Inferior parietal cortex (tissue), 1 donor: ENCODE data around the gene TMEM170B.

ENCODE experiments used
- DNase-seq: peaks from one replicate; pipeline ENCODE4 v3.0.0-alpha.2; 2016; ENCODE audit errors: extremely low spot score

The TMEM170B gene, protein sequence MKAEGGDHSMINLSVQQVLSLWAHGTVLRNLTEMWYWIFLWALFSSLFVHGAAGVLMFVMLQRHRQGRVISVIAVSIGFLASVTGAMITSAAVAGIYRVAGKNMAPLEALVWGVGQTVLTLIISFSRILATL

DNA sequence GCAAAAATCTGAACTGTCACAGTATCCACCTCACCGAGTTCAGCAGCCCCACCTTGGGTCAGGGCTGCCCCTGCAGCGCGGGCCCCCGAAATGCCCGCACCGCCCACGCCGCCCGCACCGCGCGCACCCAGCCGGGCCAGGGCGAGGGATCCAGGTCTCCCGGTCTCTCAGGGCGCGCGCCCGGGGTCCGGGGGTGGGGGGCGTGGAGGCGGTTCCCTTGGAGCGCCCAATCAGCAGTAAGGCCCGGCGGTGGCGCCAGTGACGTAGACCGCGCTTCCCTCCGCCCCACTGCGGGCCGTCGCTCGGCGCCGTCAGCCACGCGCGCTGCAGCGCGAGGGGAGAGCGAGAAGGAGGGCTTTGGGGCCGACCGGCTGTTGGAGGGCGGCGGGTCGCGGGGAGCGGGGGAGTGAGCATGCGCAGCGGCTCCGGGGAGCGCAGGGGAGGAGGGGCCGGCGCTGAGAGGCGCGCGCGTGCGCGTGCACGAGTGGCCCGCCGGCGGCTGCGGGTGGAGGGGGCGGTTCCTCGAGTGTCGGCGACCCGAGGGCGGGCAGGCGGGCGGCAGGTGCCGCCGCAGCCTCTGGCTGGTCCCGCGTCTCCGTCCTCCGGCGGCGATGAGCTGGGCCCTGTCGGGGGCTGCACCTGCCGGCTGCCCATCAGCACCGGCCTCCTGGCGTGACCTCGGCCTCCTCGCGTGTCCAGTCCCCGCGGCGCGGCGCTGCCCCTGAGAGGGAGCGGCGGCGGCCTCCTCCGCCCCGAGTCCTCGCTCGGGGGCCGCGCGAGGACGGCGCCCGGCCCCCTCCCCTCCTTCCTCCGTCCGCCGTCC lies at the start of gene TMEM170B:
TSS of gene TMEM170B (plus strand) at position 521 of the 823 bp plus-strand sequence. CDS start 529 bp downstream, outside the sequence.
- peak; percentile 93 for DNase-seq

DNA sequence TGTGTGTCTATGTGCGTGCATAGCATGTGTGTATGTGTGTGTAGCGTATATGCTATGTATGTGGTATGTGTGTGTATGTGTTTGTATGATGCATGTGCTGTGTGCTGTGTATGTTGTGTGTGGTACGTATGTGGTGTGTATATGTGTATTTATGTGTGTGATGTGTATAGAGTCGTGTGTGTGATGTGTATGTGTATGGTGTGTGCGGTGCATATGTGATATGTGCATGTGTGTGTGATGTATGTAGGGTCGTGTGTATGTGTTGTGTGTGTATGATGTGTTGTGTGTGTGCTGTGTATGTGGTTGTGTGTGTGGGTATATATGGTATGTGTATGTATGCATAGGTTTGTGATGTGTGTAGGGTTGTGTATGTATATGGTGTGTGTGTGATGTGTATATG lies 46.6 kb upstream of the TMEM170B start:
- no peak for DNase-seq

DNA sequence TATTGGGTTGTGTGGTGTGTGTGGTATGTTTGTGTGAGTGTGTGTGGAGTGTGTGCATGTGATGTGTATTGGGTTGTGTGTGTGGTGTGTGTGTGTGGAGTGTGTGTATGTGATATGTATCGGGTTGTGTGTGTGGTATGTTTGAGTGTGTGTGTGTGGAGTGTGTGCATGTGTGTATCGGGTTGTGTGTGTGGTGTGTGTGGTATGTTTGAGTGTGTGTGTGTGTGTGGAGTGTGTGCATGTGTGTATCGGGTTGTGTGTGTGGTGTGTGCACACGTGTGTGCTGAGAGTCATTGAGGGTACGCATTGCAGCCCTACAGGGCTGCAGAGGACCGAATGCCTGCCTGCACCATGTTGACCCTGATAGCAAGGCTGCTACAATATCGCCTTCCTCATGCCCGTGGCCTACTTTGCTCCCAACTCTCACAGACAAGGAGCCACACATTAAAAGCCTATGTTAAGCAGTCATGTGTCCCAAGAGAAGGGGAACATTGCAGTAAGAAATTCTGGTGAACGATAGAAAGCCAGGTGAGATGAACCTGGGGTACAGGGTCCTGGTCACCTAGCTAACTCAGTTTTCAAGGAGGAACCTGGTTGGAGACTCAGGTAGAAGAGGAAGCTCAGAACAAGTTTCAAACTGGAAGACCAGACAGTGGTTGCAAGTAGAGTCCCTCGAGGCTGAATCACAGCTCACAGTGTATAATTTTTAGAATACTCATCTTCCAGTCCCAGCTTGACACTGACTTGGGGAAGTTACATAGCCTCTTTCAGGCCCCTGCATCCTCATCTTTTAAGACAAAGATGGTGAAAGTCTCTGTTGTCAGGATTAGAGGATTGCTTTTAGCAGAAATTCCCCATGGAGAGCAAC lies 45.7 kb upstream of the TMEM170B start:
- DNase-seq = no peak

DNA sequence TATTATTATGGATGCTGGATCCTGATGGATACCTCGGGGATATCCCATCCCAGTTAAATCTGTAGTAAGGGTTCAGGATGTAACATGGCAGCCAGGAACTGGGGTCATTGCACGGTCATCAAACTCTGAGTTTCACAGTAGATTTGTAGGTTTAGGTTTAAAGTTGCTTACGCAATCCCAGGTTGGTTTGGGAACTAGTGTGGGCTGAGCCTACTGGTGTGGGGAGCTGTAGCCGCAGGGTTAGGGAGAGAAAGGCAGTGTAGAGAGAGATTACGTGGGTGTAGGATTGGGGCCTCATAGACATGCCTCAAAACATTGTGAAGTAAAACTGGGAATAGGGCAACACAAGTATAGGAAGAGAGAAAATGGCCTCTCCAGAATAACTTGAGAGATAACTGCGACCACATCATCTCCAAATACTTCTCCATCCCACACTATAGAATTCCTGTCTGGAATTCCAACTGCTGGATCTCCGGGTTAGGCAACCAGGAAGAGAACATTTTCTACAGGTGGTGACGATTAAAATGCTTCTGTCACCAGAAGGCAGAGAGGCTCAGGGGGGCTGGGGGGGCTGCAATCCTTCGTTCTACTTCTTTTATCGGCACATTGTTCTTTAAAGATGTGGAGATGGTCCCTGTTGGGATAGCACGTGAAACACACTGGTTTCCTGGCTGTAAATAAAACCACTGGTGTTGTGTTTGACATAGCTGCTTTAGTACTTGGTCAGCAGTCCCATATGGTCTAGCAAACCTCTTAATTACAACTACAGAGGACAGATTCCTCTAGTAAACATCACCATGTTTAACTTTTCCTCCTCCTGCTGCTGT lies 44.9 kb upstream of the TMEM170B start:
- no peak for DNase-seq

DNA sequence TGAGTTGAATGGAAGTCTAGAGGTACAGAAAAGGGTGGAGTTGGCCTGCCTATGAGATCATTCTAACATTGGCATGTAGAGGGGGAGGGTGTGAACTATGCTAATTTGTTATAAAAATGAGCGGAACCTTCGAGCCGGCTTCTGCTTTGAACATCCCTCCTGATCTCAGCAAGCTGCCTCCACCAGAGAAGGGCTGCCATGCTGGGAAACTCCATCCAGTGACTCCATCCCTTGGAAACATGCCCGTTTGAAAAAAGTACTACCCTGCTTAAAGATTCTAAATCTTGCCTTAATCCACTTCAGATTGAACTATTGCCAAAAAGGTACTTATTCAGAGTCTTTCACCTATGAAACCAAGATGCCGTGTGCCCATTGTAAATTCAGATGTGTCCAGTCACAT lies 43.6 kb upstream of the TMEM170B start:
- DNase-seq = no peak

DNA sequence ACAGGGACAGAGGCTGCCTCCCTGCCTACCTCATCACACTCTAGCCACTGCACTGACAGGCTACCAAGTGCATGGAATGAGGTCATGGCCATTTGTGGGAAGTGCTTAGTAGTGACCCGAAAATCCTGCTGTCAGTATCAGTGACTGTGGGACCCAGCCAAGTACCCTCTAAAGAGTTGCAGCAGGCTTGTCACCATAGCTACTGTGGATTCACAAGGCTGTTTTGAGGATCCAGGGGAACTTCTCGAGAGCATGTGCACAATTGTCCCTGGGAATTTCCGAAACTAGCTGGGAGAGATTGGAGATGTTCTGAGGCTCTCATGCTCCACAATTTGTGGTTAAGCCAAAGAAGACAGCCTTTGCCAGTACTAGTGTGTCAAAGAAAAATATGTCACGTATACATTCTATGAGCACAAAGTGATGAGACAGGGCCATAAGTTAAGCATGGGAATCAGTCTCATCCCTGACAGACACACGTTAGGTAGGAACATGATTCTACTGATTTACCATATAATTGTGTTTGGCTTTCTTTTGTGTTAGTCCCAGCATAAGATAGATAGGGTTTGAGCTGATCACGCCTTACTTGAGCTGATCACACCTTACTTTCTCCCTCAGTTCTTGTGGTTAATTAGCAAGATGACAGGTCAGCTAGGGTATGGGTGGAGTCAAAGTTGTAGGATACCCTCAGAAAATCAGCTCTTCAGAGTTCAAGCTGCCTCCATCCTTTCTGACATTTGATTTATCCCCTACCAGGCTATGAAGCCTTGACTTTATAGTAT lies 42.6 kb upstream of the TMEM170B start:
- DNase-seq = peak; percentile 14

DNA sequence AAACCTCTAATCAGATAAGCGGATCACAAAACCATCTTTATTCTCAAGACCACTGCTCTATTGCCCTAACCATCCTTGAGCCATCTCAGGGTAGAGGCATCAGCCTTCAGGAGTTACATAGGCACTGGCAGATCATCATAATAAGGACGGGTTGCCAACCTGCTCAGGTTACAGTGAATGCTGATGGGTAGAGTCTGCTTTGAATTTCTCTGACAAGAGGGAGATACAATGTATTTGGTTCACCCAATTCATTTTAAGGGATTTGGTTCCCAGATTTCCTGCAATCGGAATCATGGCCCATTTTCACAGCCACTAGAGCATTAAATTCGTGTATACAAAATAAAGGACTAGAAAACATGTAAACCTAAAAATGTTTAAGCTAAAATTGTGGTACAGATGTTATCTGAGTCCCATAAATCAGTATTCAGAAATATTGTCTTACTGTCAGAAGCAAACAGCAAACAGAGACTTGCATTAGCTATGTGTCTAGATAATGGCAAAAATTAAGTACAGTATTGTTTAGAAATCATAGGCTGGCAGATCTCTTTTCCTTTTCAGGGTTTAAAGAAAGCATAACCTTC lies 41.9 kb upstream of the TMEM170B start:
- no peak for DNase-seq

DNA sequence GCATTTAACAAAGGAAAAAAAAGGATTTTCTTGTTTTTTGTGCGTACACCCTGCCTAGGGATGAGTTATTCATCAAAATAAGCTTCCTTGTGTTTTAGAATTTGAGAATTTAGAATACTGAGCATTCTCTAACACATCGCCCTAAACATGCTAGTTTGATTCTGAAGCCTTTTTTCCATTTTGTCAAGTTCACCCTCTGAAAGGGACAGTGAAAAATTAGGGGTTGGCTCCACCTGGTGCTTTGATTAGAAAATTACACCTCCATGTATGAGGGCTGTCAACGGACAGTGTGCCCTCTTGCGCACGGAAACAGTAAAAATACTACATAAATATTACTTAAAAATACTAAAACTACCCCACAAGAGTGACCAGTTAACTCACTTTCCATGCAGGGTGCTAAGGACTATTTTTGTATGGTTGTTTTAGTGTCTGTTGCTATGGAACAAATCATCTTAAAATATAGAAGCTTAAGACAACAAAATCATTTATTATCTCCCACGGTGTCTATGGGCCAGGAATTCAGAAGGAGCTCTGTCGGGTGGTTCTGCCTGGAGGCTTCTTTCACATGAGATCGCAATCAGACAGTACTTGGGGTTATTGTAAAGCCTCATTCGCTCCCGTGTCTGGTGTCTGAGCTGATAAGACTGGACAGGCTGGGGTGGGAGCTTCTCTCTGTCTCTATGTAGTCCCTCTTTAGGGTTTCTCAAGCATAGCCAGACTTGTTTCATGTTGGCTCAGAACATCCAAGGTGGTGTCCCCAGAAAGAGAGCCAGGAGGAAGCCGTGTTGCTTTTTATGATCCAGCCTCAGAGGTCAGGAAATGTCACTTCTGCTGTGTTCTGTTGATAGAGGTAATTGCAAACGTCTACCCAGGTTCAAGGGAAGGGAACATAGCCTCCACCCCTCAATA lies 41.1 kb upstream of the TMEM170B start:
- DNase-seq = peak; percentile 92

DNA sequence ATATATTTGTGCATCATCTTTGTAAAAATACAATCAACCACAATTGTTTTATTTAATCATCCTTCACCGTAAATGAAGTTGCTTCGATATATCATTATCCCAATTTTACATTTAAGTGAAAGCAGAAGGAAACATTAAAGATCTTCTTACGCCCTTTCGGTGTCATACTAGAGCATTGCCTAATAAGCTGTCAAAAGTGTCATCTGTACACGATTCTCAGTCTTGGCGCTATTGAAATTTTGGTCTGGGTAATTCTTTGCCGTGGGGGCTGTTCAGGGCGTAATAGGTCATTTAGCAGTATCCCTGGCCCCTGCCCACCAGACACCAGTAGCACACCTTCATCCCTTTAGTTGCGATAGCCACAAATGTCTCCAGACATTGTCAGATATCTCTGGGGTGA lies 40.4 kb upstream of the TMEM170B start:
- DNase-seq = no peak

DNA sequence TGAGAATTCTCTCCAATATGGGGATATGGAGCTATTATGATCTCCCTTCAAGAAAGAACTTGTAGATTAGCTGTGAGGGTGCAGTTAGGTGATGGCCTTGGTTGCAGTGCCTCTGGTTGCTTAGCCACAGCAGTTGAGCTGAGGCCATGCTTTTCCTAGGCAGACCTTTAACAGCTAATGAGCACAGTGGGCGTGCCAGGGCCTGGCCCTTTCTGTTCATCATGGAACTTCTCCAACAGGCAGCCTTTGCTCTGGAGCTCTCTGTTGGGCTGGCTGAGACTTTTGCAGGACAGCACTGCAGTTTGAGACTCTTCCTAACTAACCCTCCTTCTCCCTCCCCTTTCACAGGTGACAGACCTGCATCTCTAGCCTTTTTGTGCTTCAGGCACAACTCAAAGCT lies 39.7 kb upstream of the TMEM170B start:
- DNase-seq = no peak

DNA sequence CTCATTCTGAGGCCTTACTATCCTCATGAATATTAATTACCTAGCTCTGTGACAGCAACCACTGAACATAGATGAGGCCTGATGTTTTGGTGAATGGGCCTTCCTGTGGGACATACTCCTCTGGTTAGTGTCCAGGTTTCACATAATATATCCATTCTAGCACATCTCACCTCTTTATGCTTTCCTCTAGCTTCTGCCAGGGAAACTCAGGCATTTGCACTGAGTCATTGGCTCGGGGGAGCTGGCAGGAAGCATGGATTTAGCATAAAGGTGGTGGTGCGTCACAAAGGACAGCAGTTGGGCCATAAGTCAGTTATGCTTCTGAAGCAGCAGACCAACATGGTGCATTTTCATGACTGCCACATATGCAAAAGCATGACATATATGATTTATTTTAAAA lies 37.5 kb upstream of the TMEM170B start:
- no peak for DNase-seq

DNA sequence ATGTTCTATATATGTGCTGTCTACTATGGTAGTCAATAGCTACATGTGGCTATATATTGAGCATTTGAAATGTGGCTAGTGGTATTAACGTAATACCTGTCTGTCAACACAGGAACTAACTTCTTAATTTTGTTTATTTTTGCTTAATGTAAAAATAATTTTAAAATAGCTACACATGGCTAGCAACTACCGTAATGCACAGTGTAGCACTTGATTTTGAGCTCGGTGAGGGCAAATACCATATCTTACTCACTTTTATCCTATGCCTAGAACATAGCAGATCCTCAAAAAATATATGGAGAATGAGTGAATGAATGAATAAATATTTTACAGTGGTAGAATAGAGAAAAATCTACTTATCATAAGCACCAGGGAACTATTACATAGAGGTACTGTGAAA lies 28.1 kb upstream of the TMEM170B start:
- no peak for DNase-seq

DNA sequence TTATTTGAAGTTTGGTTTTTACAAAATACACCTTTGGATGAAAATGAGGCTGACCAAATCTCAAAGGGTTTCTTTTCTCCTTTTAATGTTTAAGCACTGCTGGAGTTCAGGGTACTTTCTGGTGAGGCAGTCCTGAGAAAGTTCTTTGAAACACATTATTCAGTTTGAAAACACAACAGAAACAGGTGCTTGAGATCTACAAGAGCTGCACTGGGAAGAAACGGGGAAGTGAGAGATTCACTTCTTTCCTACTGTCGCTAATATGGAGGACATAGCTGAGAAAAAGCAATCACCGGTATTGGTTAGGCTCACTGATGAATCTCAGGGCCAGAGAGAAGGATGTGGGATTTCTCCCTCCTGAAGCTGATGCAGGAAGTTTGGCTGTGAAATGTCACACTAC lies 22.9 kb upstream of the TMEM170B start:
- no peak for DNase-seq

DNA sequence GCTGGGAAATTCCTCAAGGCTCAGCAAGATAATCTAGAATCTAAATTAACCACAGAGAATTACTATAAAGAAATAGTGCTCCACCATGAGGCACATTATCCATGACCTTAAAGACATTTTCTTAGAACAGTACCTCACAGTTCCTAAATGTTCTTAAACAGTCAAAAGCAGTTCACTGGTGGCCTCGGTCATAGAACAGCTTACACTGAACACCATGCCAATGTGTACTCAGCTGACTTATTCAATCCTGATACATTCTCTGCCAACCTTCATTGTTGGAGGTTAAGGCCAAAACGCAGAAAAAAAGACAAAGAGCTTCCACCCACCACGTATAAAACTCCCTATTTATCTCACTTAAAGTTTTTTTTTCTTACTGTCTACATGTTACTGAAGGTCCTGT lies 21.8 kb upstream of the TMEM170B start:
- DNase-seq = no peak

DNA sequence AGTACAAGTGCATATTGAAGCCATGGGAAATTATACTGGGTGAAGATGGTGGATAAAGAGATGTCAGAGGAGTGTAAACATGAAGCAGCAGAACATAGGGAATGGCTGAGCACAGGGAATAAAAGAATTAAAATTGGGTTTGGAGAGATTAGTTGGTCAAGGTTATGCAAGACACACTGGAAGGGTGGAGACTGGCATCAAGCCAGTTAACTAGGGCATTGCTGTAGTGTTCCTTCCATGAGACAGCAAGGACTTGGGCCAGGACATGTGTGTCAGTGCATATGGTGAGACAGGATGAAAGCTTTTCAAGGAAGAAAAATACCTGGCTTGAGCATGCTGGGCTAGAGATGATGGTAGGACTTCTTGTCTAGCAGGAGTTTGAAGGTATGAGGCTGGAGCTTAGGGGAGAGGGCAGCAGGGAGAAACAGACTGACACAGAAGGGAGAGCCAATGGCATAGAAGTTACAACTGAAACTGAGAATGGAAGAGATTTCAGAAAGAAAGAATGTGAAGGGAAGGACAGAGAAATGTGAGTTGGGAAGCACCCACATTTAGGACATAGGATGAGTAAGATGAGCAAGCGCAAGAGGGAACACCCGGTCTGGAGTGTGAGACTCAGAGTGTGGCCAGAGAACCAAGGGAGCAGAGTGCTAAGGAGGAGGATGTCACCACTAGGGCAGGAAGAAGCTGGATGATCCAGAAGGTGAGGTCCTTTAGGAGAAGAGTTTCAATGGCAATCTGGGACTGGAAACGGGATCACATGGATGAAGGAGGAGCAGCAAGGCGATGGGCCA lies 14.5 kb upstream of the TMEM170B start:
- DNase-seq = no peak

DNA sequence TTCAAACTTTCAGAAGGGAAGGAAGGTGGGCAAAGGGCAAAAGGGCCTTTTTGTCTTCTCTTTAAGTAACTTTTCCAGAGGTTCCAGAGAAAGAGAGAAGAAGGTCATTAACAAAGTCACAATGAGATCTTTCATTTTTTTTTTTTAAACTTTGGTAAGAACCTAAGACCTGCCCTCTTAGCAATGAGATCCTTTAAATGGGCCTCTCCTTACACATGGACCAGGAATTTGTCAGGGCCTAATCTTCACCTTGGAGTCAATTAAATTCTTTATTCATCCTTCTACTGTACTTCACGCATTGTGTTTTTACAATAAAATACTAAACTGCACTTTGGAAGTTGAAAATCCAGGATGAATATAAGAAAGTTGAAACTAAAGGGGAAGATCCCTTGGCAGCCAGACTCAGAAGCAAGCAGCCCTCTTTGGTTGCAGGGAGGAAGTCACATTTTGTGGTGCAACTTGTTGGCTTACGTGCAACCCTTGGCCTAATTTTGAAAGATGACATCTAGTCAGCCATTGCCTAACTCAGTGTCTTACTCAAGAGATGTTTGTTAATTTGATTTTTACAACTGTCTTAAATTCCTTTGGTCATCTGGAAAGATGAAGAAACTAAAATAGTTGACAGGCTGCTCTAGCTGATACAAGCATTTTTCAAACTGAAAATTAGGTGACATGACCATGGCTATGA lies 11.9 kb upstream of the TMEM170B start:
- no peak for DNase-seq

DNA sequence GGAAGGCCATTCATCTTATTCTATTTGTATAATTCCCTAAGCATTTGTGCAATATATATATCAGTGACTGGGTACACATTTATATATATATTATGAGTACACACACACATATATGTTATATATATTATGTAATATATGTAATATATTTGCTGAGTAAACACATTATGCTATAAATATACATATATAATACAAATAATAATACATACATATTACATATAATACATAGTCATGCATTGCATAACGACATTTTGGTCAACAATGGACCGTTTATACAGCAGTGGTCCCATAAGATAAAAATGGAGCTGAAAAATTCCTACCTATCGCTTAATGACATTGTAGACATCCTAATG lies 11.4 kb upstream of the TMEM170B start:
- no peak for DNase-seq

DNA sequence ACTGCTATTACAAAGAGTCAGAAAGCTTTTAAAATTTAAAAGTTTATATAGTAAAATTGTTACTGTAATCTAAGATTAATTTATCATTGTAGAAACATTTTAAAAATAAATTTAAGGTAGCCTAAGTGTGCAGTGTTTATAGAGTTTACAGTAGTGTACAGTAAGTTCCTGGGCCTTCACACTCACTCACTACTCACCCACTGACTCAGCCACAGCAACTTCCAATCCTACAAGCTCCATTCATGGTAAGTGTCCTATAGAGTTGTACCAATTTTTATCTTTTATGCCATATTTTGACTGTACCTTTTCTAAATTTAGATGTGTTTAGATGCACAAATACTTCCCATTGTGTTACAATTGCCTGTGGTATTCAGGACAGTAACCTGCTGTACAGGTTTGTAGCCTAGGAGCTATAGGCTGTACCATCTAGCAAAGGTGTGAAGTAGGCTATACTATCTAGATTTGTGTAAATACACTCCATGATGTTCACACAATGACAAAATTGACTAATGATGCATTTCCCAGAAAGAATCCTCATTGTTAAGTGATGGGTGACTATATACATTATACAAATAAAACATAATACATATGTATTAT lies 10.2 kb upstream of the TMEM170B start:
- no peak for DNase-seq
